ENCODE data around the gene STOML3.

The STOML3 gene

DNA sequence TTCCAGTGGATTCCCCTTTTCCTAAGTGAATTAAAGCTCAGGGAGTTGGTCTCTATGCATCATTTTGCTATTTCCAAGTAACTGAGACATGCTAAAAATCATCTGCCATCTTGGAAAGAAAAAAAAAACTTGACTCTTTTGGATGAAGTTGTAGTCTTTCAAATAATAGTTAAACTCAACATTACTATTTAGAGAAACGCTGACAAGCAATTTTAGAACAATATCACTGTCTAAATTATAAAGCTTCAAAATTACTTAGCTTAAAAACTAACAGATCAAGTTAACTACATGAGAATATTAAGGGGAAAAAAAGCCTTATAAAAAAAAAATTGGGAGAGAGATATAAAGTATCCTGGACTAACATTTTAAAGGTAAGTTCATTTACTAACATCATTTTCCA is 68.5 kb downstream of the STOML3 start:
- no peak for DNase-seq (ENCODE audit: extremely low read depth in 1 of 2, low read depth in 1 of 2)

DNA sequence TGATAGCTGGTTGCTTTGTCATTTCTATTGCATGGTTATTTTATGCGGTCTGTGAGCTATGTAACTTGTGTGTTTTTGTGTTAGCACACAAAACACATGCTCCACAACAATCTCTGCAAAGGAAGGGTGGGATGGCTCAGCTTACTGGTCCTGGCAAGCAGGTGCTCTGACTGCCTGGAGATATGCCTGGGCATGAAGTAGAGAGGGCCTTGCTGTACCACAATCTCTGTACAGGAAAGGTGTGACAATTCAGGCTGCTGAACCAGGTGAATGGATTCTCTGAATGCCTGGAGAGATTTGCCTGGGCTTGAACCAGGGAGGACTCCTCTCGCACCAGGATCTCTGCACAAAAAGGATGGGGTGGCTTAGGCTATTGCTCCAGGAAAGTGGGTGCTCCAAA is 69.5 kb downstream of the STOML3 start:
- no peak for DNase-seq (ENCODE audit: extremely low read depth in 1 of 2, low read depth in 1 of 2)

Data from stimulated activated CD8-positive, alpha-beta memory T cell treated with anti-CD3 and anti-CD28 coated beads, Interleukin-7, amount 100 ng/mL, for 48 hours (primary cell).